HUDEP-2 (cell line): ENCODE measurements around the gene ODR4.
"Not testable (repeated sequence)": the region's sequence is repeated elsewhere in the genome, so short reads cannot be mapped to it uniquely, and the experiment has no call there.

Source experiments
- DNase-seq, 76 experiments: peaks; one replicate each; lab custom pipeline; 2025; ENCODE audit not compliant: unreplicated experiment in 76 of 76; lab: John Stamatoyannopoulos, UW

The ODR4 gene

DNA sequence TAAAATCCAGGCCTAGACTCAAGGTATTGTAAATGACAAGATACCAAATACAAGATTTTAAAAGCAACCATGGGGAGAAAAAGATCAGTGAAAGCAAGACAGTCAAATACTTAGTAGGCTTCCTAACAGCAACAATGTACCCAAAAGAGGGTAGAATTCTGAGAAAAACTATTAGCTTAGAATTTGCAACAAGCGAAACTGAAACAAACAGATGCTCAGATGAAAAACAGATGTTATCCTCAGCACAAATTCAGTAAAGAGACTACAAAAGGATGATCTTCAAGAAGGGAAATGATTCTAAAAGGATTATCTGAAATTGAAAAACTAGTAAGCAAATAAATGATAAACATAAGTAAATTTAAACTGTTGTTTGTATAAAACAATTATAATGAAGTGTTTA is 45.3 kb downstream of the ODR4 start:
- DNase-seq = no peak

DNA sequence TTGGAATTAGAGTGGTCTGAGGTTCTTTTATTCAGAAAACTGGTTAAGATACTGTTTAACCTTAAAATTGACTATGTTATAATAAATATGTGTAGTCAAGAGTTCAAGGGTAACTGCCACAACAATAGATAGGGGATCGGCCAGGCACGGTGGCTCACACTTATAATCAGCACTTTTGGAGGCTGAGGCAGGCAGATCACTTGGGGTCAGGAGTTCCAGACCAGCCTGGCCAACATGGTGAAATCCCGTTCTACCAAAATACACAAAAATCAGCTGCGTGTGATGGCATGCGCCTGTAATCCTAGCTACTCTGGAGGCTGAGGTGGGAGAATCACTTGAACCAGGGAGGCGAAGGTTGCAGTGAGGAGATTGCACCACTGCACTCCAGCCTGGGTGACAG is 45.8 kb downstream of the ODR4 start:
- no peak for DNase-seq

GRCh38 chr1:186424539-186424938 is 48.9 kb downstream of the ODR4 start:
- DNase-seq = peak in 71 of 76 experiments; percentile 3 to 86 (median 56)

DNA sequence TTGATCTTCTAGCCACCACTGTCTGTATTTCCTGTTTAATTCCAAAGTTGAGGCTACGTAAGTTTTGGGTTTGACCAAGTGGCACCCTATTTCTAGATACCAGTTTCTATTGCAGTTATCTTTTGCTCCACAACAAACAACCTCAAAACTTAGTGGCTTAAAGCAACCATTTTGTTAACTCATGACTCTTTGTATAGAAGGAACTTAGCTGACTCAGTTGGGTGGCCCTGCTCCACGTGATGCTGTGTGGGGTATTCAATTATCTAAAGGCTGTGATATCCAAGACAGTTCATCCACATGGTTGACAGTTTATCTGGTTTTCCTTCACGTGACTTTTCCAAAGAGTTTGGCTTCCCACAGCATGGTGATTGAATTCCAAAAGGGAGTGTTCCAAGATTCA is 50.5 kb downstream of the ODR4 start:
- DNase-seq = no peak

DNA sequence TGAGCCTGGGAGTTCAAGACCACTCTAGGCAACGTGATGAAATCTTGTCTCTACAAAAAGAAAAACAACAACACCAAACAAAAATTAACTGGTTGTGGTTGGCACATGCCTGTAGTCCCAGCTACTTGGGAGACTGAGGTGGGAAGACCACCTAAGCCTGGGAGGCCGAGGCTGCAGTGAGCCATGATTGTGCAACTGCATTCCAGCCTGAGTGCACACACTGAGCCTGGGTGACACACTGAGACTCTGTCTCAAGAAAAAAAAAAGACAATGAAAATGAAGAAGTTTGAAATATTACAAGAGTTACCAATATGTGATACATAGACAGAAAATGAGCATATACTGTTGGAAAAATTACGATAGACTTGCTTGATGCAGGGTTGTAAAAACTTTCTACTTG is 53.4 kb downstream of the ODR4 start:
- DNase-seq = no peak

GRCh38 chr1:186435336-186435735 is 59.7 kb downstream of the ODR4 start:
- no peak for DNase-seq

DNA sequence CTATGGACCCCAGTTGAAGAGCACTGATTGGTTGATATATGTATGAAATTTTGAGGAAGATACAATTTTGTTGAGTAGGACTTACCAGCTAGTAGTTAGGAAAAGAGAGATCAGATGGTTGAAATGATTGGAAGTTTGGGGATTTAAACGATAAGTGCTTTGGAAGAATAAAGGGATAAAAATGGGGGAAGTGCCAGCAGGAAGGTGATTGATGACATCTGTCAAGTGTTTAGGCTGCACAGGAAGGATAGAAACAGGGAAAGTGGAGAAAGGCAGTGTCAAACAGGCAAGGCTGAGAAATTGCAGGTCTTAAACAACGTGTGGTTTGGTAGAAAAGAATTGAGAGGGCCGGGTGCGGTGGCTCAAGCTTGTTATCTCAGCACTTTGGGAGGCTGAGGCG is 62.9 kb downstream of the ODR4 start:
- no peak for DNase-seq

- no peak for DNase-seq
Observed at GRCh38 chr1:186440584-186440983, 64.9 kb downstream of the ODR4 start.

- no peak for DNase-seq
Observed at GRCh38 chr1:186442651-186443375, 67.2 kb downstream of the ODR4 start.

- no peak for DNase-seq
Observed at GRCh38 chr1:186443638-186444037, 68.0 kb downstream of the ODR4 start.

GRCh38 chr1:186446152-186446551 is 70.5 kb downstream of the ODR4 start:
- DNase-seq = no peak

- no peak for DNase-seq
Observed at GRCh38 chr1:186454981-186455380, 79.3 kb downstream of the ODR4 start.

DNA sequence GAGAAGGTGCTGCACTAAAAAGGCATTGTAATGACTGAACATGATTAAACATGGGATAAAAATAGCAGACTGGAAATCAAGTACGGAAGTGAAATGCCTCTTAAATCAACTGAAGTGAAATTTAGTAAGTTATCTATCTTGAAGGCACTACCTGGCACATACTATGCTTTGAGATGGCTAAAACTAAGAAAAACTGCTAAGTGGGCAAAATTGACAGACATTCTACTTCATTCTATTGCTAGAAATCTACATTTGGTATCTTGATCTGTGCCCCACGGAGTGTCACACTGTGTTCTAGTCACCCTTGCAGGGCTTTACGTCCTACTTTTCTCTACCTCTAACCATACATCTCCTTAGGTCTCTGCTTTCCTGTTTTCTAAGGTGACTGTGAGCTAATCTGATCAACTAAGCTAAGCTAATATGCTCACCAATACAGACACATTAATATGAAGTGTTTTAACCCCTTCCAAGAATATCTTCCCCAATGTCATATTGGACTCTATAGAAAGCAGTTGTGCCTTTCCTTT is 81.2 kb downstream of the ODR4 start:
- no peak for DNase-seq

GRCh38 chr1:186459161-186459560 is 83.5 kb downstream of the ODR4 start:
- DNase-seq = not testable (repeated sequence)

GRCh38 chr1:186461014-186461413 is 85.4 kb downstream of the ODR4 start, which contains the start of gene PDC:
Gene PDC (minus strand): TSS chr1:186461114. CDS start chr1:186449459, 11,655 bp downstream.
- no peak for DNase-seq

GRCh38 chr1:186463511-186463910 is 87.9 kb downstream of the ODR4 start:
- no peak for DNase-seq

DNA sequence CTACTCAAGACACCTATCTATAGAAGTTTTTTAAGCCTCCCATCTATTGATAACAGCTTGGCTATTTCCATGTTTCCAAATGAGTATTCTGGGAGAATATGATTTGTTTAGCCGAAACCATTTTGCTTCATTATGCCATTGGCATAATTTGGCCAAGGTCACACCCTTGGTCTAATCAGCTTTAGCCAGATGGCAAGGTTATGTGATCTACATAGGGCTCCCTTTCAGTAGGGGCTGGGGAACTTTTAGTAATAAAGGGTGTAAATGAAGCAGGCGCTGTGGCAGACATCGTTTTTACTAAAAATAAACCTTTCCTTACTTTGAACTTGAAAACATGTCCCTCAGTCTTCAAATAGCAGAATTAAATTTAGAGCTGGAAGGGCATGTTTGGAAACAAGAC is 88.3 kb downstream of the ODR4 start:
- DNase-seq = peak in 7 of 76 experiments; percentile 6 to 40 (median 16)

GRCh38 chr1:186465491-186465890 is 89.9 kb downstream of the ODR4 start:
- DNase-seq = not testable (repeated sequence)

GRCh38 chr1:186465946-186466345 is 90.3 kb downstream of the ODR4 start:
- DNase-seq = no peak
